ENCODE measurements around the gene MT1G.
"Not testable (repeated sequence)": the region's sequence is repeated elsewhere in the genome, so short reads cannot be mapped to it uniquely, and the experiment has no call there.

Gene MT1G

DNA sequence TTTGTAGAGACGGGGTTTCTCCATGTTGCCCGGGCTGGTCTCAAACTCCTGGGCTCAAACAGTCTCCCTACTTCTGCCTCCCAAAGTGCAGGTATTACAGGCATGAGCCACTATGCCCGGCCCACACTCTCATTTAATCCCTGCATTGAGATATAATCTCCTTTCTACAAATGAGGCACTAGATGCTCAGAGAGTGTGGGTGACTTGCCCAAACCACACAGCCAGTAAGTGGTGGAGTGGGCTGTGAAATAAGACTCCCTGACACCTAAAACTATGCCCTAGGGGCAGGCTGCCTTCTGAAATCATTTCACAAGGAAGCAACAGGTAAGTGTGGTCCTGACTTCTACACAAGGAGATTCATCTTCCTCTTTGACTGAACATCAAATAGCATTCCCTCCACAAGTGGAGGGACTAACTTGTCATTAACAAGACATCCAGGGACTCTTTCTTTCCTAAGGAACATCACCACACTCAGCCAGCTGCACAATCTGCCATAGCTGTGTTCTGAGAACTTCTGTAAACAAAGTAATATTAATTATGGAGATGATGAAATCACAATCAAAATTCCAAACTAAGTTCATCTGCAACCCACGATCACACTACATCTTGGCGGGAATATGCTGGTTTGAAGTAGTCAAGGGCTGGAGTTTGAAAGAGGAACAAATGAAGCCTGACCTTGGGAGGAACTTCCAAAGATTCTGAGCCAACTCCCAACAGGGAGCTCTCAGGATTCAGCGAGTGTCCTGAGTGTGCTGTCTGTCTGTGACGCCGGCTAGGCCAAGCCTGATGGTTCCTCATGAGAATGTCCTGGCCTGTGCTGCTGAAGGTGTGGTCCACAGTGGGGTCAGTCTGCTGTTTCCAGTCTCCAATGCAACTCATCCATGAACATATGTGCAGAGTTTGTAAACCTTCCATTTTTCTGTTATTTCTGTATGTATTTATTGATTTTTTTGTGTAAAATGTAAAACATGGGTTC, 2.3 kb downstream of the MT1G start:
- not testable (repeated sequence) for DNase-seq

DNA sequence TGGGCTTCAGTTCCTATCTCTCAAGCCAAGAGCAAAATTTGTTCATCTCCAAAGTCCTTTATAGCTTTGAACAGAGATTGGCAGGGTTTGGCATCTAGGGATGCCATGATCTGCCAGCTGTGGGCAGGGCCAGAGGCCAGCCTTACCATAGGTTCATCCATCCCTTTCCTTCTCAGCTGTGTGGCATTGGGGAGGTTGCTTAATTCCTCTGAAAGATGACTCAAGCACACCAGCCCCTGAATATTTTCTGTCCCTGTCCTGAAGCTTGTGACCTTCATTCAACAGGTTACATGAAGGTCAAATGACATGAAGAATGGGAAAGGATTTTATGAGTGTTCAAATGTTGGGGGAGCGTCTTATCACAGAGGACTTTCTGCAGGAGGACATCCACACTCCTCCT, 3.4 kb downstream of the MT1G start:
- DNase-seq = no peak

DNA sequence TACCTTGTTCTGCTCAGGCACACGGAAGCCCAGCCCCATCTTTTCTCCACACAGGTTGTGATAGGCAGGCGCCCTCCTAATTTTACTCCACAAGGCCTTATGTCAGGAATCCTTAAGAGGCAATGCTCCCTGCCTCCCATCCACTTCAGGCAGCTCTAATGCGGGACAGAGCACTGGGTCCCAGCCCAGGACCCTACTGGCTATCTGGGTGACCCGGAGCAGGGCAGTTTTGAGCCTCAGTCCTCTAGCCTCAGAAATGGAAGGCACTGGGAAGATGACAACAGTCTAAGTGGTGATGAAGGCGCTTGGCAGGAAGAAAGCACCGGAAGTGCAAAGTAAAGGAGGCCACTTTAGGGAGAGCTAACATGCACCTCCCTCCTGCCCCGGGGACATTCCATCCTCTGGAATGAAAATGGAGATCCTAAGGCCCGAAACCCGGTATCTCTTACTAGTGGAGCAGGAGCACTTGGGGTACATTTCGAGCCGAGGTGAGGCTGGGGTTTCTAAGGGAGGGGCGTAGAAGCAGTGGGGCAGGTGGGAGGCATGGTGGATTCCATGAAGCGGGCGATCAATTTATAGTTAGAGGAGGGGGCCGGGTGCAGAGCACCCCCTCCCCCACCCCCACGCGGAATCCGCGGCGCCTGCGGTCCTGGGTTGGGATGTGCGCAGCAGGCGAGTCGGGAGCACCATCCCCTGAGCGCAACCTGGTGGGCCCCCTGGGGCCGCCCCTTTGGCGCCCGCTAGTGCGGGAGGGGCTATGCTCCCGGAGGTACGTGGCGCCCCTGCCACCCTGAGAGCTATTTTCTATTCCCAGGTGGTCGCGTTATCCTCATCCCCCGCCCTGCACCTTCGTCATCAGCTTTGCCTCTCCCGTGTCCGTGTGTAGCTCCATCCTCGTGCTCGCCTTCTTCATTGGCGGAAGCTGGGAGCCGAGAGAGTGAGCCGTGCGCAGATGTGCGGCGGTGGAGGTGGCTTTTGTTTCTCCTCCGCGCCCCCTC, 5.2 kb downstream of the MT1G start:
- DNase-seq = peak in 4 of 56 donors; percentile 6 to 26 (median 19)

DNA sequence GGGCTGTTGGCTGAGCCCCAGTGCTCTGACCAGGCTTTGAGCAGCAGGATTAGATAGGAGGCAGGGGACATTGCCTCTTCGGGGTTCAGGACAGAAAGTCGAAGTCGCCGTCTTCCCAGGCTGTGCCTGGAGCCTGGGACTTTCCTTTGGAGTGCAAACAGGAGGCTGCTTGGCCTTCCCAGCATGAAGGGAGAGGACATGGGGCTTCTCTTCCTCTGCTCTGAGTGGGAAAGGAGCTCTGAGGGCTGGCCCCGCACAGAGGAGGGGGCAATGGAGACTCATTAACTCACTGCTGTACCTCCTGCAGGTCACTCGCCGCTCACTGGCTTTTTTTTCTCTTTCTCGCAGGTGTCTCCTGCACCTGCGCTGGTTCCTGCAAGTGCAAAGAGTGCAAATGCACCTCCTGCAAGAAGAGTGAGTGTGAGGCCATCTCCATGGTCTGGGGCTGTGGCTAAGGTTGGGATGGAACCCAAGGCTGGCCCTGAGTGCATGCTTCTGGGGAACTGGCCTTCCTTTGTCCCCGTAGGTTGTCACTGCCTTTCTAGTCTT, 9.5 kb downstream of the MT1G start:
- DNase-seq = peak in 4 of 56 donors; percentile 16 to 47 (median 28)

DNA sequence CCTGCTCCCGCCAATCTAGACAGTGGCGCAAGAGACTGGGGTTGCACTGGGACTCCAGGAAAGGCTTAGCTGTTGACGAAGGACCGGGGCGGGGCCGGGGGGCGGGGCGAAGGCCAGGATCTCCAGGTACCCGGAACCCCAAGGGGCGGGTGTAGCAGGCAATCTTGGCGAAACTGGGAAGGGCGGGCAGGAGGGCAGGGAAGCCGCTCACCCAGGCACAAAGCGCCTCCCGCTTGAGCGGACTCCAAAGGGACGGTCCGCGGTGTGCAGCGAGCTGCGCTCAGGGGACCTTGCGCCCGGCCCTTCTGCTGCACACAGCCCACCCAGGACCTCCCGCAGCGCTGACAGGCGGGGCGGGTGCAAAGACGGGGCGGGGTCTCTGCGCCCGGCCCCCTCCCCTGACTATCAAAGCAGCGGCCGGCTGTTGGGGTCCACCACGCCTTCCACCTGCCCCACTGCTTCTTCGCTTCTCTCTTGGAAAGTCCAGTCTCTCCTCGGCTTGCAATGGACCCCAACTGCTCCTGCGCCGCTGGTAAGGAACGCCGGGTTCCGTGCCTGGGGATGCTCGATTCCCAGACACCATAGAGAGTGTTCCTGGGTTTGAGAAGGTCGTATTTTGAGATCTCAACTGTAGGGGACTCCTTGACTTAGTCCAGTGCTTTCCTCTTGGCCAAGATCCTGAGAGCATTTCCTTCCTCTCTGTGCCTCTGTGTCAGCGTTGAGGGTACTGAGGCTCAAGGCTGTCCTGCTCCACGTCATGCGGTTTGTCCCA, 10.1 kb downstream of the MT1G start, which contains the start of gene MT1F:
Gene MT1F, plus strand, starts transcription at position 405 of the 772 bp plus-strand sequence. Its CDS starts 100 bp downstream, at position 505.
- peak in 27 of 56 donors; percentile 8 to 79 (median 33) for DNase-seq

DNA sequence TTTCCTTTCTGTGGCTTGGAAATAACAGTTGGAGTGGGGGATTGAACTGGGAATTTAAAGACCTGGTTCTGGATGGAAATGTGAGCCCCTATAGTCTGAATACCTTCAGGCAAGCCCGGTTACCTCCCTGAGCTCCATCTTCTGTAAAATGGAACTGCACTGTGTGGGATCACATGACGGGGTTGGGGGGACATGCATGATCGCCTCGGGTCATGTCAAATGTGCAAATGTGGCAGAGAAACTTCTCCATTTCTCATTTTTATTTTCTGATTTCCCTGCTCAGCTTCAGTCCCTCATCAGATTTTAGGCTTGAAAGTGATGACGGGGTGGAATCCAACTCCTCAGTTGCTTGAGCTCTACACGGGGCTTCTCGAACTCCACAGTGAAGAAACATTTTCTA, 14.6 kb downstream of the MT1G start:
- no peak for DNase-seq

DNA sequence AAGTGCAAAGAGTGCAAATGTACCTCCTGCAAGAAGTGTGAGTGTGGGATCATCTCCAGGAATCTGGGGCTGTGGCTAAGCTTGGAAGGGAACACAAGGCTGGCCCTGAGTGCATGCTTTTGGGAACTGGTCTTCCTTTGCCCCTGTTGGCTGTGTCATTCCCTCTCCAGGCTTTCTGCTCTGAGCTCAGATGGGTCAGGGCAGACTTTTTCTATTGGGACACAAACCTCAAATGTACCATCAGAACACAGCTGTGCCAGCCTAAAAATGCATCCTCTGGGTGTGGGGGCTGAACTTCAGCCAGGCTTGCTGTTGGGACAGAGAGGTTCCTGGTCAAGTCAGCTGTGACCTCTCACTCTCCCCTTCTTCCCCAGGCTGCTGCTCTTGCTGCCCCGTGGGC, 15.3 kb downstream of the MT1G start:
- DNase-seq = no peak

DNA sequence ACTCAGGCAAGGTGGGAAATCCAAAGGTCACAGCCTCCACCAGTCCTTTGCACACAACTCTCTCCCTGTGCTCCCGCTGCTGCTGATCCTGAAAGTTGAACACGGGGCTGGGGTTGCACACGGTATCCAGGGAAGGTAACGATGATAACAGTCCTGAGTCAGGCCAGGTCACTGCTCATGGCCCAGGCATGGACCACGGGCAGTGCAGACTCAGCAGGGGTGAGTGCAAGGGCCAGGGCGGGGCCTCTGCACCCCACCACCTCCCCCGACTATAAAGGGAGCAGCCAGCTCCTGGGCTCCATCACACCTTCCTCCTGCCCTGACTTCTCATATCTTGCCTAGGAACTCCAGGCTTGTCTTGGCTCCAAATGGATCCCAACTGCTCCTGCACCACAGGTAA, 16.3 kb downstream of the MT1G start, which contains the start of gene MT1B:
Gene MT1B, plus strand, starts transcription at position 301 of the 400 bp plus-strand sequence. Its CDS starts 68 bp downstream, at position 369.
- no peak for DNase-seq

DNA sequence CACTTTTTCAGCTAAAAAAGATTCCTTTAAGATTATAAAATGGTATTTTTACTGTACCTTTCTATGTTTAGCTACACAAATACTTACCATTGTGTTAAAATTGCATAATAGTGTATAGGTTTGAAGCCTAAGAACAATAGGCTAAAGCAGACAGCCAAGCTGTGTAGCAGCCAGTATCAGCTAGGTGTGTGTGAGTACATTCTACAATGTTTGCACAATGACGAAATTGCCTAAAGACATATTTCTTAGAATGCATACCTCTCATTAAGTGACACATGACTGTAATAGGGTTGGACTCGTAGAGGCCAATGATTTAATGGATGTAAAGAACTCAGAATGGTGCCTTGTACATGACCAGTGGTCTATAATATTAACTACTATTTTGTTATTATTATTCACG, 18.0 kb downstream of the MT1G start:
- DNase-seq = no peak

DNA sequence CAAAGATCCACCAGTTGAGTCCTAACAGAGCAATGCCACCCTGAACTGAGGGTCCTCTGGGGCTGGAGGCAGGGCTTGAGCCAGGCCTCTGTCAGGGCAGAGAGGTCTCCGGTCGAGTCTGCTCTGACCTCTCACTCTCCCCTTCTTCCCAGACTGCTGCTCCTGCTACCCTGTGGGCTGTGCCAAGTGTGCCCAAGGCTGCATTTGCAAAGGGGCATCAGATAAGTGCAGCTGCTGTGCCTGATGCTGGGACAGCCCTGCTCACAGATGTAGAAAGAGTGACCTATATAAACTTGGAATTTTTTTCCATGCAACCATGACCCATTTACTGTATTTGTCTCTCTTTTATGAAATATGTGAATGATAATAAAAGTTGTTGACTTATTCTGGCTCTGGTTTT, 18.6 kb downstream of the MT1G start:
- no peak for DNase-seq

DNA sequence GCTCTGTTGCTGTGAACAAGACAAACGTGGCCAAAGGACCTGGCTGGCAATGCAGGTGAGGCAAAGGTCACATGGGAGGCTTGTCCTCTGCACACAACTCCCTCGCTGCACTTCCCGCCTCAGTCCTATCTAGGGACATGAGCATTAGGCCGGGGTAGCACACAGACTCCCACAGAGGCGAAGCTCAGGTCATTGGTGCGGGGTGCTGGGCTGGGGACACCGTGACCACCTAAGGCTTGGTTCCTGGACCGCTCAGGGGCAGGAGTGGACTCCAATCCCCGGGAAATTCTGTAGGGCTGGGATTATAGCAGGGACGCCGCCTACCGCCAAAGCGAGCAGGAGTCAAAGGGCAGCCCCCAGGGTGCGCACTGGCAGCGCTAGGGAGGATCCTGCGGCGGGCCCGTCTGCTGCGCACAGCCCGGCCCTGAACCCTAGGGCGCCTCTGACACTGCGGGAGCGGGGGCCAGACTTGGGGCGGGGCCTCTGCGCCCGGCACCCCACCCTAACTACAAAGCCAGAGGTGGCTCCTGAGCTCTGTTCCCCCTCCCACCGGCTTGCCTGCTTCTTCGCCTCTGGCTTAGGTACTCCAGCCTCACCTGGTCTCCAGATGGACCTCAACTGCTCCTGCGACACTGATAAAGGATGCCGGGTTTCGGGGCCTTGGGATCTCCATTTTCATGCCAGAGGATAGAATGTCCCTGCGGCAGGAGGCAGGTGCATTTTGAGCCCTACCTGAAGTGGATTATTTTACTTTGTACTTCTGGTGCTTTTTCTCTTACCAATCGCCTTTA, 20.0 kb downstream of the MT1G start:
- DNase-seq = no peak

DNA sequence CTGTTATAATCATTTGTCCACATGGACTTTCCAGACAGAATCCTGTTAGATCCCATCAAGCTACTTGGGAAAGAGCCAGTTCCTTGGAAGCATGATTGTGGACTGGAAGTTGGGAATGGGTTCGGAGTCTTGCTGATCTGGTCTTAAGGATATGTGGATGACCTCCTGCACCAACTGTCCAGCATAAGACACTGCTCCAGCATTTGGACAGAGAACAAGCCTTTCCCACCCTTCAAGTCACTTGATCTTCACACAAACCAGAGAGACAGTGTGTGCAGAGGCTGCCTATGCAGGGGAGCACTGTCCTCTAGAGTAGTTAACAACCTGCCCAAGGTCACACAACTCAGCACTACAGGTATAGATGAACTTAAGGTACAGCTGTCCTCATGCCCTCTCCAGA, 22.0 kb downstream of the MT1G start:
- no peak for DNase-seq

DNA sequence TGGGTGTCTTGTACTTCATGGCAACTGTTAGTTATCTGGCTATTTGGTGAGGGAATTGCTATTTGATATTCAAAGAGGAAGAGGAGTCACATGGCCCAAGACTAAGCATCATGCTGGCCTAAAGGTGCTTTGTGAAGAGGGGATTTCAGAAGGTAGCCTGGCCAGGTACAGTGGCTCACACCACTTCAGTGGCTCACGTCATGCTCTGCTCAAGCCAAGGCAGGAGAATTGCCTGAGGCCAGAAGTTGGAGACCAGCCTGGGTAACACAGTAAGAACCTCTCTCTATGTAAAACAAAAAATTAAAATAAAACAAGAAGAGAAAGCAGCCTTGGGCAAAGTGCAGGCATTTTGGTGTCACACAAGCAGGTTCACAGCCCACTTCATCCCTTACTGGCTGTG, 22.6 kb downstream of the MT1G start:
- DNase-seq = no peak

DNA sequence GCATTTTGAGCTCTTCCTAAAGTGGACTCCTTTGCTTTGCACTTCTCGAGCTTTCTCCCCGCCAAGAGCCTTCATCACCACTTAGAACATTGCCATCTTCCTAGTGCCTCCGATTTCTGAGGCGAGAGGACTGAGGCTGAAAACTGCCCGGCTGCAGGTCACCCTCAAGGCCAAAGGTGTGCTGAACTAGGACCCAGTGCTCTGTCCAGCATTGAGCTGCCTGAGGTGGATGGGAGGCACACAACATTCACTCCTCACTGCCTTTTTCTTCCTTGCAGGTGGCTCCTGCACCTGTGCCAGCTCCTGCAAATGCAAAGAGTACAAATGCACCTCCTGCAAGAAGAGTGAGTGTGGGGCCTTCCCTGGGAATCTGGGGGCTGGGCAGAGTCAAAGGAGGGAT, 24.0 kb downstream of the MT1G start:
- no peak for DNase-seq

DNA sequence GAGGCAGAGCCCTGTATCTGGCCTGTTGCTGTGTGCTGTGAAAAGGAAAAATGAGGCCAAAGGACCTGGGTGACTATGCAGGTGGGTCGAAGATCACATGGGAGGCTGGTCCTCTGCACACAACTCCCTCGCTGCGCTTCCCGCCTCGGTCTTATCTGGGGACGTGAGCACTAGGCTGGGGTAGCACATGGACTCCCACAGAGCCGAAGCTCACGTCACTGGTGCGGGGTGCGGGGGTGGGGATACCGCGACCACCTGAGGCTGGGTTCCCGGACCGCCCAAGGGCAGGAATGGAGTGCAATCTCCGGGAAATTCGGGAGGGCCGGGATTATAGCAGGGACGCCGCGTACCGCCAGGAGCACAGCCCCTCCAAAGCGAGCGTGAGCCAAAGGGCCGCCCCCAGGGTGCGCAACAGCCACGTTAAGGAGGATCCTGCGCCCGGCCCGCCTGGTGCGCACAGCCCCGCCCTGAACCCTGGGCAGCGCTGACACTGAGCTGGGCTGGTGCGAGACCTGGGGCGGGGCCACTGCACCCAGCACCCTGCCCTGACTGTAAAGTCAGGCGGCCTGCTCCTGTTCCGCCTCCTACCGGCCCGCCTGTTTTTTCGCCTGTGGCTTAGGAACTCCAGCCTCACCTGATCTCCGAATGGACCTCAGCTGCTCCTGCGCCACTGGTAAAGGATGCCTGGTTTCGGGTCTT, 24.6 kb downstream of the MT1G start:
- peak in 4 of 56 donors; percentile 20 to 31 (median 24) for DNase-seq

DNA sequence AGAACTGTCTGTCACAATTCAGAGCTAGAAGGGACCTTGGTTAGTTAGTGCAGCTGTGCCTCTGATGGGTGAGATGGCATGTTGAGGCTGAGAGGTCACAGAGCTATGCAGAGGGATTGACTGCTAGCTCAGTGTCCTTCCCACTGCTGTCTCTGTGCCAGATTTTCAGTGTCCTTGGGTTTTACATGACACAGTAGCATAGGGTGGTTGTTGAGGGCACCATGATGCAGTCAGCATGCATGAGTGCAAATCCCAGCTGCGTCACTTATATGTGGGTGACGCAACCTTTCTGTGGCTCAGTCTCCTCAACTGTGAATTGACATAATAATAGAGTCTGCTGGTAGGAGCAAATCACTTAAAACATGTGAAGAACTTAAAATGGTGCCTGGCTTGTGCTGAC, 26.7 kb downstream of the MT1G start:
- DNase-seq = no peak

DNA sequence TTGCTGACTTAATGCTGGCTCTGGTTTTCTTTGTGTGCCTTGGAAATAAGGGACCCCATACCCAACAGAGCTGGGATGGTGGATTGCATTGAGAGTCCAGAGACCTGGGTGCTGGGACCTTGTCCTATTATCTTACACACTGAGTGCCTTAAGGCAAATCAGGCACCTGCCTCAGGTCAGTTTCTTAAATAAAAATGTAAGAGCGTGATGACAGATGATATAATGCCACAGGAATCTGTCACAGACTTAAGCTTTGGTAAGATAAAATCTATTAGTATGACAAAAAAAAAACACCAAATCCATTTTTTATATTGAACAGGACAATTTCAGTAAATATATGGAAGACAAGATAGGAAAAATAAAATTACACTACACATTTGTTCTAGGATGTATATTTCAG, 27.8 kb downstream of the MT1G start:
- no peak for DNase-seq

DNA sequence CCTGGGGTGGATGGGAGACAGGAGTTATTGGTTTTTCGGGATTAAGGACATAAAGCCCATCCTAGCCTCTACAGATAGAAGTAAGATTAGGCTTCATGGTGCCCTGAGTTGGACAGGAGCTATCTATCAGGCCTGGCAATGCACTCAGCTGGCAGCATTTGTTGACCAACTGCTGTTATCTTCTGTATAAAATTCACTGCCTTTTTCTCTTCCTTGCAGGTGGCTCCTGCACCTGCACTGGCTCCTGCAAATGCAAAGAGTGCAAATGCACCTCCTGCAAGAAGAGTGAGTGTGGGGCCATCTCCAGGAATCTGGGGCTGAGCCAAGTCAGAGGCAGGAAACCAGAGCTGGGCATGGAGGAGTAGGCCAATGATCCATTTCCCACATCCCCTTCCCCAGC, 28.8 kb downstream of the MT1G start:
- DNase-seq = no peak

Data from amygdala (tissue), 56 donors.